Activated CD8-positive, alpha-beta memory T cell treated with anti-CD3 and anti-CD28 coated beads, Interleukin-2, amount 50 U/mL, for 24 hours (primary cell): ENCODE measurements around the gene CHD1.

Source experiments
- DNase-seq: peaks from one replicate; pipeline ENCODE4 v3.0.0-alpha.2; 2020; ENCODE audit errors: extremely low read depth

CHD1 gene

DNA sequence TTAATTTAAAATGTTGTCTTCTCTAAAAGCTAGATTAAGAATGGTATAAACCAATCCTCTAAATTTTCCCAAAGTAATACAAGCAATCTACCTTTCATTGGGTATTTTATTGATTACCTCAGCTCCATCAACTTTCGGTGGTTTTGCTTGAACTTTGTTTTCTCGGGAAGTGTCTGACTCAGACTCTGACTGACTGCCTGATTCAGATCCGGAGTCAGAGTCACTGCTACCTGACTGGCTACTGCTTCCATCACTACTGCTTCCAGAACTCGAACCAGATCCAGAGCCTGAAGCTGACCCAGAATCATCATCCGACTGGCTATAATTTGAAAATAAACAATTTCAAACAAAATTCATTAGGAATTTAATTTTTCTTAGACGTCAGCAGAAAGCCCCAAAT lies 24.0 kb downstream of the CHD1 start:
- no peak for DNase-seq

DNA sequence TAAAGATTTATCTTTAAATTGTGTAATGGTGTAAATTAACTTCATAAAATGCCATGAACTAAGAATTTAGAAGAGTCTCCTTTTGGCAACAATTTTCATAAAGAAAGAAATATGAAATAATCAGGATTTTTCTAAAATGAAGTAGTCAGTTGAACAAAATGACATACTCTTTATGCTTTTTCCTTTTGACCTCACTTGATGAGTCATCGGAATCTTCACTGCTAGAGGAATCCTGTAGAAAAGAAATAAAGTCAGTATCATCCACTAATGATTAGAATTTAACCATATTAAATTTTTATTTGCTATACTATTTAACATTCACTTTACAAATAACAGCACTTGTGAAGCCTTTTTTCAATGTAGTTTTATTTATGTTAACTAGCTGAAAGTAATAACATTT lies 26.1 kb downstream of the CHD1 start:
- DNase-seq = no peak

- no peak for DNase-seq
These were observed 29.4 kb downstream of the CHD1 start for GRCh38 chr5:98899456-98899855.

GRCh38 chr5:98898743-98899142 lies 30.1 kb downstream of the CHD1 start:
- no peak for DNase-seq

DNA sequence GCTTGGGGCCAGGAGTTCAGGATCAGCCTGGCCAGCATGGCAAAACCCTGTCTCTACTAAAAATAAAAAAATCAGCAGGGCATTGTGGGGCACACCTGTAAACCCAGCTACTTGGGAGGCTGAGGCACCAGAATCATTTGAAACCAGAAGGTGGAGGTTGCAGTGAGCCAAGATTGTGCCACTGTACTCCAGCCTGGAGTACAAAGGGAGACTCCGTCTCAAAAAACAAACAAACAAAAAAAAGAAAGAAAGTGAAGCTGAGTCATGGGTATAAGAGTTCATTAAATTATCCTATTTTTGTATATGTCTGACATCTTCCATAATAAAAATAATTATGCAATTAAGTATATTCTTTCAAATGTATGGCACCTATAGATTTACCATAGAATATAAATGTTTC lies 37.2 kb downstream of the CHD1 start:
- no peak for DNase-seq

- DNase-seq = no peak
These were observed 48.2 kb downstream of the CHD1 start for GRCh38 chr5:98880598-98880997.

- no peak for DNase-seq
These were observed 48.7 kb downstream of the CHD1 start for GRCh38 chr5:98880151-98880550.

DNA sequence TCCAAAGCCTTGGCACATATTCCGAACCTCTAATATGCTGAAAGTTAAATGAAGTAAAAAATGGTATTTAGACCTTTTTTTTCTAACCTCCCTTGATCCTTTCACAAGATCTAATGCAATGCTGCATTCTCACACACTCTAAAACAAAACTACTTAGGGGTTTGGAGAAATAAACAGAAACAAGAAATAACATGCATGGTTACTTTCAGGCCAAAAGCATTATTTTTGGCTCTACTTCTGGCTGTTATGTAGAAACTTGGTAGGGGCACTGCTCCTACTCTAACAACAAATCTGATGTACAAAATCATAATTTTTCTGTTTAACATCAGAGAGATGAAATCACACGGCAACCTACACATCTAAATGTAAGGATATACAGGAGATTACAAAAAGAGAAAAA lies 51.2 kb downstream of the CHD1 start:
- no peak for DNase-seq

DNA sequence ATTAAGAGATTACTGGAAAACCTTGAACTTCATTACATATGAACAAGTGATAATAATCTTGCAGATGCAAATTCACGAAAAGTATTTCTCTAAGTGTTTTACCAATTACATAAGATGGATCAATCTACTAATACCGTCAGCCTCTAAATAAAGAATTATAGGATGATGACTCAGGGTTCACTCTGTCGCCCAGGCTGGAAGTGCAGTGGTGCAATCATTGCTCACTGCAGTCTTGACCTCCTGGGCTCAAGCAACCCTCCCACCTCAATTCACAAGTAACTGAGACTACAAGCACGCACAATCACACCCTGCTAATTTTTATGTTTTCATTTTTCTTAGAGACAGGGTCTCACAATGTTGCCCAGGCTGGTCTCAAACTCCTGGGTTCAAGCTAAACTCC lies 56.1 kb downstream of the CHD1 start:
- DNase-seq = no peak

- DNase-seq = no peak
These were observed 63.1 kb downstream of the CHD1 start for GRCh38 chr5:98865690-98866089.

- no peak for DNase-seq
These were observed 81.8 kb downstream of the CHD1 start for GRCh38 chr5:98847054-98847453.

GRCh38 chr5:98846520-98846919 lies 82.3 kb downstream of the CHD1 start:
- no peak for DNase-seq

GRCh38 chr5:98845878-98846277 lies 82.9 kb downstream of the CHD1 start:
- no peak for DNase-seq

DNA sequence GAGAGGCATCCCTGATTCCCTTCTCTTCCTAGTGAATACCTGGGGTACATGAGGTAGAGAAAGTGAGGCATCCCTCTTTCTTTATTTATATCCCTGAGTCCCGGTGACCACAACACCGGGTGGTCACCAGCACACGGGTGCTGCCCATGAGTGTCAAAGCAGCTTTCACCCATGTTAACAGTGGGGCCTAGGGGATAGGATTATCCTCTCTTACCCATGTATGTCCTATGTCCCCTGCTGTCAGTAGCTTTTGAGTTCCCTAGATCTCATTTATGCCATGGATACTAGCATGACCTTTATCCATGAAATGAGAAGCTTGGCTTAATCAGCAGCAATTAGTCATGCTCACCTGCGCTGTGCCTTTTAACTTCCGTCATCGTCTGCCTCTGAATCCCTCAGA lies 83.9 kb downstream of the CHD1 start:
- no peak for DNase-seq

- no peak for DNase-seq
These were observed 85.3 kb downstream of the CHD1 start for GRCh38 chr5:98843481-98843880.

GRCh38 chr5:98840946-98841345 lies 87.9 kb downstream of the CHD1 start:
- DNase-seq = no peak

GRCh38 chr5:98839469-98840383 lies 89.1 kb downstream of the CHD1 start:
- no peak for DNase-seq

DNA sequence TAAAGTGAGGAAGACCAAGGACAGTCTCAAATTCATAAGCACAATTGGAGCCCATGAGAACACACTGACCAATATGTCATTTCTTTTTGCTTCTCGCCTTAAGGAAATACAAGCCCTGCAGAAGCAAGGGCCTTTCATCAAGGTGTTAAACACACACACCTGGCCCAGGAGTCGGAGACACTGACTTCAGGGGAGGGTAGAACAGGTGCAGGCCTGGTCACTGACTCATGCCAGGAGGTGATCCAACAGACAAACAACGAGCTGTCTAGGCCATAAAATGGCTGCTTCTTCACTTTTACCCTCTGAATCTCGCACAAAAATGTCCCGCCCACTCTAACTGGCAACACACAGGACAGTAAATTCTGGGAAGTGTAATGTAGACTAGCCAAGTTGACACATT lies 92.6 kb downstream of the CHD1 start:
- no peak for DNase-seq

GRCh38 chr5:98827588-98828284 lies 101.1 kb downstream of the CHD1 start:
- DNase-seq = no peak

DNA sequence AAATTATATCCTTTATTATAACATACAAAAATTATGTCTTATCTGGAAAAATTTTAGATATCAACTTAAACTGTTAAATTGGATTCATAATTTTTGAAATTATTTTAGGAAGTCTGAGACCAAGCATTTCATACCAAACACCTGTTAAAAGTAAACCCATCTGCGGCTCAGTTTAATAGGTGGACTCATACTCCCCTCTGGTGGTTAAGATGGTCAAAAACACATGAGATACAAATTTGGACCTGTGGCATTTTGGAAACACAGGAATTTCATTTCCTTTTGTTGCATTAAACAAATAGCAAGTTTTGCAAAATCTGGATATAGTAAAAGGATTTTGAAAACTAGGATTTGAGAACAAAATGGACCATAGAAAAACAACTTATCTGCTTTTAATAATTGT lies 101.6 kb downstream of the CHD1 start:
- no peak for DNase-seq

DNA sequence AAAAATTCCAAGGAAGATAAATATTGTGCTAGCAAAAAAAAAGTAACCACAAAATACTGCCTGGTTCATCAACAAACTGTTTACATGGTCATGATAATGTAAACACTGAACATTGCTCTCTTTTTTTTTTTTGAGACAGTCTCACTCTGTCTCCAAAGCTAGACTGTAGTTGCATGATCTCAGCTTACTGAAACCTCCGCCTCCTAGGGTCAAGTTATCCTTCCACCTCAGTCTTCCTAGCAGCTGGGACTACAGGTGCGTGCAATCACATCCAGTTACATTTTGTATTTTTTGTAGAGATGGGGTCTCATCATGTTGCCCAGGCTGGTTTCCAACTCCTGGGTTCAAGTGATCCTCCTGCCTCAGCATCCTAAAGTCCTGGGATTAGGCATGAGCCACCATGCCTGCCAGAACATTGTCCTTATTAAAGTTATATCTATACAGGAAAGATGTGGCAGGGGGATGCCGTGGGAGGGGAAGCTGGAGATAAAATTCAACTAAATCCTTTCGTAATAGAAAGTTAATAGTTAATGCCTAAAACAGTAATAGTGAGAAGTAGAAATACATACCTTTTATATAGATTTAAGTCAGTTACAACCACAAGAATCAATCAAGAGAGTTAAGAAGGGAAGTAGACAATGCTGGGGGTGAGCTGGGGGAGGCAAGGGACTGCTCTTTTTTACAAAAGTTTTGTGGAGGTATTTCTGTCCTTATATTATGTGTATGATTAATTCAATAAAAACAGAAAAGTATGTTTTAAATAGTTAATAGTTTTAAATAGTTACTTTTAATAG lies 103.0 kb downstream of the CHD1 start:
- DNase-seq = no peak

DNA sequence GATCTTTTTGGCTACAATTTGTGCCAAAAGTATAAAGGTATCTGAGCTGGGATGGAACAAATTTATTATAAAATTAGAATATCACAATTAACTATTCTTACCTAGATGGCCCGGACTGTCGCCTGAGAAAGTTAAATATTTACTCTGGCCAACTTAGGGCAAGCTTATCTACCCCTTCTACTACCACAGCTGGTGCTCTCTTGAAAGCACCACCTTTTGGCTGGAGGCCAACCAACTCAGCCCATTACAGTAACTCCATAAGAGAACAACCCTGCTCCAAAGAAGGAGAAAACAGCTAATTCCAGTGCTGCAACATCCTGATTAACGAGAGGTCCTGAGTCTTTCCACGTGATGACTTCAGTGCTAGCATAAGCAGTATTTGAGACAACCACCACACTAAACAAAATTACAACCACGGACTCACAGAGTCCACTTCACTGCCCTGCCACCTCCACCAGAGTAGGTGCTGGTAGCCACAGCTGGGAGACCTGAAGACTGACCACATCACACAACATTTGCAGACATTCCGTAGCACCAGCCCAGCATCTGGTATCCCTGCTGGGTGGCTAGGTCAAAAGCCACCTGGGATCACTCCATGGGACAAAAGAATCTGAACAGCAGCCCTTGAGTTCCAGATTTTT lies 112.1 kb downstream of the CHD1 start:
- no peak for DNase-seq
